ENCODE measurements around the gene NT5E. TPM values are rescaled to one million over a fixed set of nuclear protein-coding genes. Genes with fewer than 3 reads are reported as not detected.
A peak's percentile ranks its signal among the peaks of the same experiment; 100 is the strongest.
"Not testable (repeated sequence)": the region's sequence is repeated elsewhere in the genome, so short reads cannot be mapped to it uniquely, and the experiment has no call there.

NT5E gene
- total RNA-seq: 1 to 10 TPM; 3.7 to 3.8 TPM

GRCh38 chr6:85449818-85450759, at the start of gene NT5E:
TSS of gene NT5E (plus strand) at chr6:85450083. CDS start at chr6:85450140, 57 bp downstream.
- H3K36me3 Mint-ChIP-seq: no peaks in the 10 kb centered on the region
- intact Hi-C loops (cut with micrococcal nuclease): loop anchor here (1.0 to 2.0 kb wide), 2 partner anchors 11 to 33 kb away; no protein-coding TSS in a partner anchor

GRCh38 chr6:85400331-85400730, 49.6 kb upstream of the NT5E start:
- no peak overlapping the region for H3K4me3 Mint-ChIP-seq
- POLR2A ChIA-PET: no interaction called here
- no peaks in the 10 kb centered on the region for H3K27me3 Mint-ChIP-seq
- peaks cover 9% of the 10 kb centered on the region for H3K9me3 Mint-ChIP-seq
- H3K27ac Mint-ChIP-seq: no peak overlapping the region
- H3K36me3 Mint-ChIP-seq: no peaks in the 10 kb centered on the region
- H3K4me1 Mint-ChIP-seq (ENCODE audit: low read depth): peaks cover 1% of the 10 kb centered on the region
- intact Hi-C loops (cut with micrococcal nuclease): no loop called here
- CTCF ChIA-PET: no interaction called here
- no peak for DNase-seq

More at GRCh38 chr6:85449818-85450759, at the start of gene NT5E:
- peak within 1 kb of the TSS; percentile 0 for H3K27ac Mint-ChIP-seq
- peak; percentile 51 for DNase-seq
- H3K4me1 Mint-ChIP-seq (ENCODE audit: low read depth): peaks cover 18% of the 10 kb centered on the region
- ChIA-PET CTCF (interaction anchor here (1.0 to 2.4 kb wide), 5 partner anchors 11 to 95 kb away, joined by 3 to 24 read pairs (median 3); no protein-coding TSS in a partner anchor), POLR2A (interaction anchor here (0.8 to 1.9 kb wide), 10 partner anchors 11 to 229 kb away, joined by 3 to 12 read pairs (median 4); no protein-coding TSS in a partner anchor)
- no peaks in the 10 kb centered on the region for H3K9me3 Mint-ChIP-seq
- peak within 1 kb of the TSS; percentile 60 for H3K4me3 Mint-ChIP-seq
- peaks cover 53% of the 10 kb centered on the region for H3K27me3 Mint-ChIP-seq

GRCh38 chr6:85401186-85402021, 48.5 kb upstream of the NT5E start:
- intact Hi-C loops (cut with micrococcal nuclease): no loop called here
- Mint-ChIP-seq H3K27me3 (no peaks in the 10 kb centered on the region), H3K9me3 (peaks cover 9% of the 10 kb centered on the region), H3K27ac (no peak overlapping the region), H3K4me3 (no peak overlapping the region), H3K4me1 (ENCODE audit: low read depth) (peaks cover 5% of the 10 kb centered on the region), H3K36me3 (no peaks in the 10 kb centered on the region)
- ChIA-PET POLR2A (no interaction called here), CTCF (interaction anchor here (0.6 kb wide), 1 partner anchor 541 kb away, joined by 3 read pairs; no protein-coding TSS in a partner anchor)
- DNase-seq: no peak

- CTCF ChIA-PET: no interaction called here
- Mint-ChIP-seq H3K4me1 (ENCODE audit: low read depth) (peaks cover 5% of the 10 kb centered on the region), H3K4me3 (no peak overlapping the region), H3K27me3 (no peaks in the 10 kb centered on the region), H3K27ac (no peak overlapping the region), H3K9me3 (peaks cover 5% of the 10 kb centered on the region), H3K36me3 (no peaks in the 10 kb centered on the region)
- POLR2A ChIA-PET: no interaction called here
- DNase-seq: no peak
- intact Hi-C loops (cut with micrococcal nuclease): no loop called here
Measured at GRCh38 chr6:85402071-85402470, 47.8 kb upstream of the NT5E start.

- CTCF ChIA-PET: interaction anchor here (1.2 kb wide), 1 partner anchor 80 kb away, joined by 3 read pairs; no protein-coding TSS in a partner anchor
- intact Hi-C loops (cut with micrococcal nuclease): no loop called here
Measured at GRCh38 chr6:85402922-85403321, 47.0 kb upstream of the NT5E start.

GRCh38 chr6:85403331-85404015, 46.4 kb upstream of the NT5E start:
- peaks cover 5% of the 10 kb centered on the region for H3K4me1 Mint-ChIP-seq (ENCODE audit: low read depth)
- H3K9me3 Mint-ChIP-seq: no peaks in the 10 kb centered on the region
- H3K36me3 Mint-ChIP-seq: no peaks in the 10 kb centered on the region
- H3K4me3 Mint-ChIP-seq: no peak overlapping the region
- intact Hi-C loops (cut with micrococcal nuclease): no loop called here
- no peak overlapping the region for H3K27ac Mint-ChIP-seq
- H3K27me3 Mint-ChIP-seq: no peaks in the 10 kb centered on the region
- POLR2A ChIA-PET: no interaction called here
- no peak for DNase-seq
- CTCF ChIA-PET: interaction anchor here (1.2 kb wide), 1 partner anchor 79 kb away, joined by 3 read pairs; no protein-coding TSS in a partner anchor

More at GRCh38 chr6:85402922-85403321, 47.0 kb upstream of the NT5E start:
- no peak overlapping the region for H3K27ac Mint-ChIP-seq
- no peak overlapping the region for H3K4me3 Mint-ChIP-seq
- no peaks in the 10 kb centered on the region for H3K9me3 Mint-ChIP-seq
- POLR2A ChIA-PET: no interaction called here
- no peak for DNase-seq
- no peaks in the 10 kb centered on the region for H3K27me3 Mint-ChIP-seq
- peaks cover 5% of the 10 kb centered on the region for H3K4me1 Mint-ChIP-seq (ENCODE audit: low read depth)
- H3K36me3 Mint-ChIP-seq: no peaks in the 10 kb centered on the region

- H3K36me3 Mint-ChIP-seq; intact Hi-C loops (cut with micrococcal nuclease): not testable (repeated sequence)
Measured at GRCh38 chr6:85404016-85404563, 45.8 kb upstream of the NT5E start.

GRCh38 chr6:85404564-85405174, 45.2 kb upstream of the NT5E start:
- no peaks in the 10 kb centered on the region for H3K27me3 Mint-ChIP-seq
- H3K9me3 Mint-ChIP-seq: no peaks in the 10 kb centered on the region
- no peaks in the 10 kb centered on the region for H3K36me3 Mint-ChIP-seq
- DNase-seq: no peak
- no peak overlapping the region for H3K27ac Mint-ChIP-seq
- POLR2A ChIA-PET: no interaction called here
- H3K4me3 Mint-ChIP-seq: no peak overlapping the region
- intact Hi-C loops (cut with micrococcal nuclease): no loop called here
- CTCF ChIA-PET: no interaction called here
- peaks cover 5% of the 10 kb centered on the region for H3K4me1 Mint-ChIP-seq (ENCODE audit: low read depth)

More at GRCh38 chr6:85404016-85404563, 45.8 kb upstream of the NT5E start:
- H3K27me3 Mint-ChIP-seq; H3K9me3 Mint-ChIP-seq; POLR2A ChIA-PET; H3K4me3 Mint-ChIP-seq; H3K4me1 Mint-ChIP-seq (ENCODE audit: low read depth); H3K27ac Mint-ChIP-seq; DNase-seq; CTCF ChIA-PET: not testable (repeated sequence)

- Mint-ChIP-seq H3K27ac (no peak overlapping the region), H3K27me3 (no peaks in the 10 kb centered on the region), H3K36me3 (no peaks in the 10 kb centered on the region), H3K4me1 (ENCODE audit: low read depth) (peaks cover 5% of the 10 kb centered on the region), H3K4me3 (no peak overlapping the region), H3K9me3 (no peaks in the 10 kb centered on the region)
- intact Hi-C loops (cut with micrococcal nuclease): no loop called here
- CTCF ChIA-PET: no interaction called here
- DNase-seq: no peak
- POLR2A ChIA-PET: no interaction called here
Measured at GRCh38 chr6:85405175-85405852, 44.6 kb upstream of the NT5E start.

- Mint-ChIP-seq H3K4me3 (no peak overlapping the region), H3K9me3 (no peaks in the 10 kb centered on the region), H3K4me1 (ENCODE audit: low read depth) (peaks cover 5% of the 10 kb centered on the region), H3K27me3 (no peaks in the 10 kb centered on the region), H3K36me3 (no peaks in the 10 kb centered on the region), H3K27ac (no peak overlapping the region)
- no peak for DNase-seq
- POLR2A ChIA-PET: no interaction called here
- CTCF ChIA-PET: no interaction called here
- intact Hi-C loops (cut with micrococcal nuclease): no loop called here
Measured at GRCh38 chr6:85405853-85406198, 44.1 kb upstream of the NT5E start.

- Mint-ChIP-seq H3K27me3 (no peaks in the 10 kb centered on the region), H3K4me3 (no peak overlapping the region), H3K27ac (no peak overlapping the region), H3K9me3 (no peaks in the 10 kb centered on the region), H3K4me1 (ENCODE audit: low read depth) (peaks cover 5% of the 10 kb centered on the region), H3K36me3 (no peaks in the 10 kb centered on the region)
- no peak for DNase-seq
- intact Hi-C loops (cut with micrococcal nuclease): no loop called here
- POLR2A ChIA-PET: no interaction called here
- CTCF ChIA-PET: no interaction called here
Measured at GRCh38 chr6:85406641-85407075, 43.2 kb upstream of the NT5E start.
